Muscle layer of duodenum (tissue), 2 donors: ENCODE results near the gene KMT5C.

Experiments used
- H3K27ac ChIP-seq: one replicate; pipeline ENCODE4 v1.7.0; 2013; ENCODE audit warnings: mild to moderate bottlenecking, low read length
- H3K27me3 ChIP-seq: one replicate; pipeline ENCODE4 v1.7.0; 2013; ENCODE audit warnings: low read depth, mild to moderate bottlenecking, control low read depth, low read length
- H3K36me3 ChIP-seq, 2 donors: one replicate each; pipeline ENCODE4 v1.7.0; 2013; ENCODE audit warnings: low read length in 2 of 2, control low read depth in 1 of 2, mild to moderate bottlenecking in 1 of 2; ENCODE audit not compliant: insufficient read depth in 2 of 2, control insufficient read depth in 1 of 2
- H3K4me1 ChIP-seq, 2 donors: one replicate each; pipeline ENCODE4 v1.7.0; 2013; ENCODE audit warnings: low read length in 2 of 2, mild to moderate bottlenecking in 2 of 2, control low read depth in 1 of 2, moderate library complexity in 1 of 2; ENCODE audit not compliant: insufficient read depth in 2 of 2, control insufficient read depth in 1 of 2
- H3K4me3 ChIP-seq, 2 donors: one replicate each; pipeline ENCODE4 v1.7.0; 2013; ENCODE audit warnings: low read length in 2 of 2, low read depth in 1 of 2, mild to moderate bottlenecking in 1 of 2
- H3K9me3 ChIP-seq, 2 donors: one replicate each; pipeline ENCODE4 v1.7.0; 2013; ENCODE audit warnings: low read length in 2 of 2, control low read depth in 1 of 2, mild to moderate bottlenecking in 1 of 2; ENCODE audit not compliant: control insufficient read depth in 1 of 2
- donor health status: healthy.

KMT5C gene

DNA sequence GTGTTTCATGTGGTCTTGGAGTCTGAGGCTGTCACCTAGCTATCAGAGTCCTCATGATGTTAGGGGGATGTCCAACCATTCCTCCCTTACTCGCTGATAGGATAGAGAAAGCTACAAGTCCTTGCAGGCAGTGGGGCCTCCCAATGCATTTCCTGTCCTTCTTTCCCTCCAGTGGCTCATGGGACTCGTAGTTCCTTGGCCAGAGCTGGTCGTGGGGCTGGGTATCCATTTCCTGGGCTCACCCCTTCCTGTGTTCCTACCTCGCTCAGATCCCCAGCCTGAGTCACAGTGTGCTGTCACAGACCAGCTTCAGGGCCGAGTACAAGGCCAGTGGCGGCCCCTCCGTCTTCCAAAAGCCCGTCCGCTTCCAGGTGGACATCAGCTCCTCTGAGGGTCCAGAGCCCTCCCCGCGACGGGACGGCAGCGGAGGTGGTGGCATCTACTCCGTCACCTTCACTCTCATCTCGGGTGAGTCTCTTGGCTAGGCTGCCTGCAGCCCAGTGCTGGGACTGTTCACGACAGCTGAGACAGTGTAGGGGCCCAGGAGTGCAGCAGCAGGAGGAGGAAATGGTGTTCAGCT is 33.6 kb upstream of the KMT5C start:
- peaks cover 0 to 10% of the 10 kb centered on the region in 2 donors for H3K4me1 ChIP-seq
- H3K27ac ChIP-seq, result no peak overlapping the region
- no peaks in the 10 kb centered on the region for H3K9me3 ChIP-seq
- H3K27me3 ChIP-seq, result no peaks in the 10 kb centered on the region
- no peak overlapping the region for H3K4me3 ChIP-seq
- H3K36me3 ChIP-seq, result peaks cover 6 to 58% of the 10 kb centered on the region in 2 donors

- Histone ChIP-seq H3K27ac (no peak overlapping the region), H3K9me3 (no peaks in the 10 kb centered on the region), H3K4me3 (no peak overlapping the region), H3K36me3 (peaks cover 6 to 58% of the 10 kb centered on the region in 2 donors), H3K27me3 (no peaks in the 10 kb centered on the region), H3K4me1 (peaks cover 0 to 4% of the 10 kb centered on the region in 2 donors)
Measured at GRCh38 chr19:55306712-55307111, 33.0 kb upstream of the KMT5C start.

DNA sequence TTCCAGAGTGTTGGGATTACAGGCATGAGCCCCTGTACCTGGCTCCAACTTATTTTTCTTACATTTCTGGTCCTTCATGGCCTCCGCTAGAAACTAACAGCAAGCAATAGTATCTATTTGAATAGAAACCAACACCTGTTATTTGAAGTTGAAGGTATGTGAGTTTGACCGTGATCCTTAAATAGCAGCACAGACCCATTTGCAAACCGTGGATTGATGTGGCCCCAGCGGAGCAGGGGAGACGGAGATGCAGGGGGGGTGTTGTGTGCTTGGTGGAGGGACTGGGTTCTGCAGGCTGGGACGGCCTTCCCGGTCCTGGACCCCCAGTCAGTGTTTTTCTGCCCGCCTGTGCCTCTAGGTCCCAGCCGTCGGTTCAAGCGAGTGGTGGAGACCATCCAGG is 31.4 kb upstream of the KMT5C start:
- Histone ChIP-seq H3K4me3 (no peak overlapping the region), H3K4me1 (no peaks in the 10 kb centered on the region), H3K27me3 (no peaks in the 10 kb centered on the region), H3K27ac (no peak overlapping the region), H3K9me3 (no peaks in the 10 kb centered on the region), H3K36me3 (peaks cover 2 to 50% of the 10 kb centered on the region in 2 donors)

GRCh38 chr19:55309448-55309847 is 30.2 kb upstream of the KMT5C start:
- Histone ChIP-seq H3K4me1 (no peaks in the 10 kb centered on the region), H3K27ac (no peak overlapping the region), H3K4me3 (no peak overlapping the region), H3K27me3 (no peaks in the 10 kb centered on the region), H3K9me3 (no peaks in the 10 kb centered on the region), H3K36me3 (peaks cover 0 to 41% of the 10 kb centered on the region in 2 donors)

DNA sequence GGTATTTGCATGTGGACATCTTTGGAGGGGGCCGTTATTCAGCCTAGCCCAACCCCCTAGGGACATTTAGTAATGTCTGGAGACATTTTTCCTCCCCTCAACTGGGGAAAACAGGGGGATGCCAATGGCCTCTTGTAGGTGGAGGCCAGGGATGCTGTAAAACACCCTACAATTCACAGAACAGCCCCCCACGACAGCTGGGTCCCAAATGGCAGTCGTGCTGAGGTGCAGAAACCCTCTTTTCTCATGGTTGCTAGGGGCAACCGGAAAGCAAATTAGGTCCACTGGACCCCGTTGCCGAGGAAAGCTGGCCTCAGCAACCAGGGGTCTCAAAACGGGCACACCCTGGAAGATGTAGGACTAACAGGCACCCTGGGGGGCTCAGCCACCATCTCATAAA is 29.2 kb upstream of the KMT5C start:
- Histone ChIP-seq H3K36me3 (peaks cover 0 to 35% of the 10 kb centered on the region in 2 donors), H3K4me1 (no peaks in the 10 kb centered on the region), H3K27me3 (no peaks in the 10 kb centered on the region), H3K27ac (no peak overlapping the region), H3K4me3 (no peak overlapping the region), H3K9me3 (no peaks in the 10 kb centered on the region)

- Histone ChIP-seq H3K27me3 (no peaks in the 10 kb centered on the region), H3K4me1 (no peaks in the 10 kb centered on the region), H3K4me3 (no peak overlapping the region), H3K27ac (no peak overlapping the region), H3K36me3 (peaks cover 0 to 26% of the 10 kb centered on the region in 2 donors), H3K9me3 (no peaks in the 10 kb centered on the region)
Measured at GRCh38 chr19:55311397-55311796, 28.3 kb upstream of the KMT5C start.

- Histone ChIP-seq H3K9me3 (no peaks in the 10 kb centered on the region), H3K4me1 (no peaks in the 10 kb centered on the region), H3K27ac (no peak overlapping the region), H3K36me3 (peaks cover 0 to 22% of the 10 kb centered on the region in 2 donors), H3K27me3 (no peaks in the 10 kb centered on the region), H3K4me3 (no peak overlapping the region)
Measured at GRCh38 chr19:55311797-55312196, 27.9 kb upstream of the KMT5C start.

DNA sequence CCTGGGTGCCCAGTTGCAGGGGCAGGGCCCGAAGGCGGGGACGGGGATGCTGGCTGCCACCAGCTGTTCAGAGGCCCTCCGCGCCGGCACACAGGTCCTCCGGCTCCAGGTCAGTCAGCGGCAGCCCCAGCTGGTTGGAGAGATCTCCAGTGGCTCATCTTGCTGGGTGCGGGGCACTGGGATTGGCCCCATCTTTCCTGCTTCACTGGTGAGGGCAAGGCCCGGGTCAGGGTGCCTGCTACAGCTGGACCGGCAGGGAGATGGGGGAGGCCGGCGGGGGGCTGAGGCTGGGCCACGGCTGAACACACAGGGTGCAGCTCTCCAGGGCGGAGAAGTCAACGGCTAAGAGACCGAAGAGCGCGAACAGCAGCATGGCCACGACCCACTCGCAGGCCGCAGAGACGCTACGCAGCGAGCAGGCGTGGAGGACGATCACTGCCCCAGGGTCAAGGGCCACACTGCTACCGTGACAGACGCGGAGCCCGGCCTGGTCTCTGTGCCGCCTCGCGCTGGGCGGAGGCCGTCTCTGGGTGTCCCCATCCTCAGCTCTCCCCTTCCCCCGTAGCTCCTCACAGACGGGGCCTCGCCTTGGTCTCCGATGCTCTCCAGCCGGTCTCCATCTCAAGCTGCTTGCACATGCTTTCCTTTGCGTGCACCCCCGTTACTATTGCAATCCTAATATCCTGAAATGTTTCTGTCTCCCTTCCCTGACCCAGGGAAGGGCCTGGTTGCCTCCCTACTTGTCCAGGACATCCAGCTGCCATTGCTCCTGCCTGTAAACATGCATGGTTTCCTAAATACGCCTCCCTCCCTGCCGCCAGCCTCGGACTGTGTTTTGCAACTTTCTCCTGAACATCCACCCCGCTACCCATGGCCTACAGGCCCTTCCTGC is 26.8 kb upstream of the KMT5C start:
- H3K27me3 ChIP-seq, result no peaks in the 10 kb centered on the region
- no peak overlapping the region for H3K4me3 ChIP-seq
- H3K36me3 ChIP-seq, result peaks cover 0 to 19% of the 10 kb centered on the region in 2 donors
- no peaks in the 10 kb centered on the region for H3K4me1 ChIP-seq
- no peak overlapping the region for H3K27ac ChIP-seq
- no peaks in the 10 kb centered on the region for H3K9me3 ChIP-seq

- Histone ChIP-seq H3K27me3 (no peaks in the 10 kb centered on the region), H3K4me1 (no peaks in the 10 kb centered on the region), H3K36me3 (peaks cover 0 to 8% of the 10 kb centered on the region in 2 donors), H3K9me3 (no peaks in the 10 kb centered on the region), H3K4me3 (no peak overlapping the region), H3K27ac (no peak overlapping the region)
Measured at GRCh38 chr19:55314396-55314795, 25.3 kb upstream of the KMT5C start.

DNA sequence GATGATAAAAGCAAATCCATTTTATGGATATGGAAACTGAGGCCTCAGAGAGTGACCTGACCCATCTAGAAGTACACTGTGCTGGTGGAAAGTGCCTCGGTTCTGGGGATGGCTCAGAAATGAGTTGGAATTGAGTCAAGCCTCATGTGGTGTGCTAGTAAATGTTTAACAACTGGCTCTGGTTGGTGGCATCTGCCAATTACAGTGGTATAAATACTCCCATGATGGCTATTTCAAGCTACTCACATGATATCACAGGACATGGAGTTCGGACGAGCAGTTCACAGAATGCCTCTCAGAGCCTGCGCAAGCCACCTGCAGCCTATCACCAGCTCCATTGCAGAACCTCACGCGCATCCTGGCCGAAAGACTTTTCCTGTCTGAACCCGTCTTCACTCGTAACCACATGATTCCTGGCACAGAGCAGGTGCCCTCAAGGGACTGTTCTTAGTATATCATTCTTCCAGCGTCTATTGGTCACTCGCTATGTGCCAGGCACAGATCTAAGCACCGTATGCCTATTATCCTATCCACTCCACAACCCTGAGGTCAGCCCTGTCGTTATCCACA is 23.6 kb upstream of the KMT5C start:
- Histone ChIP-seq H3K27me3 (peaks cover 3% of the 10 kb centered on the region), H3K4me1 (no peaks in the 10 kb centered on the region), H3K9me3 (no peaks in the 10 kb centered on the region), H3K36me3 (no peaks in the 10 kb centered on the region), H3K27ac (no peak overlapping the region), H3K4me3 (no peak overlapping the region)

DNA sequence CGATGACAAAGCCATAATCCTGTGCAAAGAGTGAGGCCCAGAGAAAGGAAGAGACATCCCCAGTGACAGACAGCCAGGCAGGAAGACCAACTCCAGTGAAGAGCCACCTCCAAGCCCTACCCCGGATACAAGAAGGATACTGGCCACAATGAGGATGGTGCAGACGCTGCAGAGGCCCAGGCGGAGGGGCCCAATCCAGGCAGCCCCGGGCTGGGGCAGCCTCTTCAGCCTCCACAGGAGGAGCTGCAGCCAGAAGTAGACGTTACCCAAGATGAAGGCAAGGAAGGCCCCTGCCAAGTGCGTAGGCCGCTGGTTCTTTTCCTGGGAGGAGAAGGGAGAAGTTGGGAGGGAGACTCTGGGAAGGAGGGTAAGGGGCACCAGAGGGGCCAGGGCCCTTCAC is 23.0 kb upstream of the KMT5C start:
- no peak overlapping the region for H3K27ac ChIP-seq
- no peaks in the 10 kb centered on the region for H3K4me1 ChIP-seq
- H3K36me3 ChIP-seq, result no peaks in the 10 kb centered on the region
- H3K9me3 ChIP-seq, result no peaks in the 10 kb centered on the region
- H3K4me3 ChIP-seq, result no peak overlapping the region
- peaks cover 3% of the 10 kb centered on the region for H3K27me3 ChIP-seq
